ENCODE results near the gene GGA1. TPM values are rescaled to one million over a fixed set of nuclear protein-coding genes. Genes with fewer than 3 reads are reported as not detected.
"Not testable (repeated sequence)": the region's sequence is repeated elsewhere in the genome, so short reads cannot be mapped to it uniquely, and the experiment has no call there.

GGA1 gene
- total RNA-seq, 1 donor from 2014 or later: 50.6 TPM

DNA sequence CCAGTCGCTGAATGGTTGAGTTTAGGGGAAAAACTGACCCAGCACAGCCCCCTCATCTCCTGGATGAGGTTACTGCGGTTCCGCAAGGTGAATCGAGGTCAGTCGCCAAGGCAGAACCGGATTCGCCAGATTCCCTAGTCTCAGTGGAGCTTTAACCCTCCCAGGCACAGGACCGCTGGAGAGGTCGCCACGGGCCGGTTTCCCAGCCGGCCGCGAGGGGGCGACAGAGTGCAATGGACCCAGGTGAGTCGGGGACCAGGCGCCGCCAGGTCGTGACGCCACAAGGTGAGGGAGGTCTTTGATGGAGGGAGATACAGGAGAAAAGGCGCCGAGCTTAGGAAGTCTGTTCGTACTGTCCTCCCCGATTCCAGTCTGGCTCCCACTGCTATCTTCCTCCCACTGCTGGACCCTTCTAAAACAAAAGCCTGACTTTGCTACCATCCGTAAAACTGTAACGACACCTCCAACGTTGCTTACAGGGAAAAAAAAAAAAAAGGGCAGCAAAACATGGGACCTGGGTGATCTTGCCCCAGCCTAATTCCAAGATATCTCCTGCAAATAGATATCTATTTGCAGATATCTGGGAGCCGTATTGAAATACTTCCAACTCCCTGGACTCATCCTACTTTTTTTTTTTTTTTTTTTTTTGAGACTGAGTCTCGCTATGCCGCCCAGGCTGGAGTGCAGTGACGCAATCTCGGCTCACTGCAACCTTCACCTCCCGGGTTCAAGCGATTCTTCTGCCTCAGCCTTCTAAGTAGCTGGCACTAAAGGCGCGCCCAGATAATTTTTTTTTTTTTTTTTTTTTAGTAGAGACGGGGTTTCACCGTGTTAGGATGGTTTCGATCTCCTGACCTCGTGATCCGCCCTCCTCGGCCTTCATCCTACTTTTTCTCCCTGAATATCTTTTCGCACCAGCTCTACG is 1.4 kb upstream of the GGA1 start:
- peak; percentile 63 for DNase-seq (ENCODE audit: low read depth)

DNA sequence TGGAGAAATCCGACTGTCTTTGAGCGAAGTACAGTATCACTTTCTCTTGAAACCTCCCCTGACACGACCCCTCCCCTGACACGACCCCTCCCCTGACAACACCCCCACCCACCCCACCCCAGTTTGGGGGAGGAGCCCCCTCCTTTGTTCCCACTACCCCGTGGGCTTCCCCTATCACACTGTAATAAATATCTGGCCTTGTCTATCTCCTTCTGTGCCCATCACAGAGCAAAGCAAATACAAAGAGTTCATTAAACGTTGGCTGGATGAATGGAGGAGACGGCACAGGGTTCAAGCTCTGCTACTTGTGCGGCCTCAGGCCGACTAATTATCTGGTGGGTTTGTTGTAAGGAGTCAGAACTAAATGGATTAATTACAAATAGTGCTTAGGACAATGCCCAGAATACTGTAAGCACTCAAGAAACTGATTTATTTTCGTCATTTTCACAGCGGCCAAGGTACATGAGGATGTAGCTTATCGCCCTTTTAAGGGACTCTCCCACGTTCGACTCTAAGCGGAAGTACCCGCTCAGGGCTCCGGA is 628 bp upstream of the GGA1 start:
- DNase-seq (ENCODE audit: low read depth): no peak

DNA sequence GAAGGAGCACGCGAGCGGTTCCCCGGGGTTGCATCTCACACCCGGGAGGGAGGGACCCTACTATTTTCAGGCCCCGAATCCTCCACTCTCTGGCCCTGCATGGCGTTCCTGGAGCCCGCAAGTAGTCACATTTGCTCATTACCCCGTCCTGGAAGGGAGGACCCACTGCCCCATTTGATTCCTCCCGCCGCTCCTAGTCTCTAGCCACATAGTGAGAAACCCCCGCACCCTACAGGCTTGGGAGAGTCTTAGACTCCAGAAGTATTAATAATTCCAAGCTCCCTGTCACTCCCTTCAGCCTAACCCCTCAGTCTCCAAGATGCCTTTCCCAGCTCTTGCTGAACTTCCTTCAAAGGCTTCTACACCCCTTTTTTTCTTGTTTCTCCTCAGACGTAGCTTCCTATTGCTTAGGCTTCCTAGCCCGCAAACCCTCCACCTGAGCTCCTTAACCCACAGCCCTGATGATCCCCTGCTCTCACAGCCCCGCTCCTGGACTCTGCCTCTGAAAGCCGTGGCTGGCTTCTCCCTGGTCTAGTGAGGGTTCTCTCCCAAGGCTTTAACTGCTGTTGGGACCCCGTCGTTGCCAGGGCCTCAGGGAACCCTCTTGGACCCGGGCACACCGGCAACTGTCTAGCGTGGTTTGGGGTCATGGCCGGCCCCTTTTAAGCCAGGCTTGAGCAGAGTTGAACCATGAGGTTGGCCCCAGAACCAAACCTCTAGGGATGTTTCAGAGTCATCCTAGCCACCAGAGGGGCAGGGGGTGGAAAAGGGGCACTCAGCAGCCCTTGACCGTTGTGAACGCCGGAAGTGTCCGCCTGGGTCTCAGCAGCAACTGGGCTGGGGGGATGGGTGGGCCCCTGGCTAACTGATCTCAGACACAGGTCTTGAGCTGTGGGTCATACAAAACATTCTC is 862 bp downstream of the GGA1 start:
- DNase-seq (ENCODE audit: low read depth): peak; percentile 23

DNA sequence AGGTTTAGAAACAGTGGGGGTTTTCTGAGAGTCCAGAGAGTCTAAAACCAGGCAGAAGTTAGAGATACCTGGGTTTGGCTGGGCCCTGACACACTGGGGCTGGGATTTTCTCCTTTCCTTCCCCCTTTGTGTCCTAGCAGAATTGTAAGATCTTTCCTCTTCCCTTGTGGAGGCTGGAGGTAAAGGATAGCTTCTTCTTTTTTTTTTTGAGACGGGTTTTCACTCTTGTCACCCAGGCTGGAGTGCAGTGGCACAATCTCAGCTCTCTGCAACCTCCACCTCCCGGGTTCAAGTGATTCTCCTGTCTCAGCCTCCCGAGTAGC is 1.5 kb downstream of the GGA1 start:
- not testable (repeated sequence) for DNase-seq (ENCODE audit: low read depth)

DNA sequence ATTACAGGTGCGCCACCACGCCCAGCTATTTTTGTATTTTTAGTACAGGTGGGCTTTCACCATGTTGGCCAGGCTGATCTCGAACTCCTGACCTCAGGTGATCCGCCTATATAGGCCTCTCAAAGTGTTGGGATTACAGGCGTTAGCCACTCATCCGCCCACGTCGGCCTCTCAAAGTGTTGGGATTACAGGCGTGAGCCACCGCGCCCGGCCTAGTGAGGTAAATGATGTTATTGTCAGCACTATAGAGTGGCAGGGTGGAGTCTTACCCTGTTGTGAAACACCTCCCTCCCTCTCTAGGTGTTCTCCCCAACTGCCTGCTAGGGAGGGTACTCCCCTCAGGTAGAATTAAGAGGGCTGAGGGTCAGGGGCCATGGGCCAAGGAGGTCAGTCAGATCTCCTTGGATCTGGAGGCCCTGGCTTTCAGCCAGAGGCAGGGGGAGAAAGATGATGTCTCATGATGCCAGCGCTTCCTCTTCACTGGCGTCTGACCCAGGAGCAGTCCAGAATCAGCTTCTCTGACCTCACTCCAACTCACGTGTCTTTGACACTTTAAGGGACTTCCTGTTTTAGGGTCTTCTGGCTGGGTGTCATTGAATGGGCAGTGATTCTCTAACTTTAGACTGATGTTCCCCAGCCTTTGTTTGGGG is 2.0 kb downstream of the GGA1 start:
- no peak for DNase-seq (ENCODE audit: low read depth)

DNA sequence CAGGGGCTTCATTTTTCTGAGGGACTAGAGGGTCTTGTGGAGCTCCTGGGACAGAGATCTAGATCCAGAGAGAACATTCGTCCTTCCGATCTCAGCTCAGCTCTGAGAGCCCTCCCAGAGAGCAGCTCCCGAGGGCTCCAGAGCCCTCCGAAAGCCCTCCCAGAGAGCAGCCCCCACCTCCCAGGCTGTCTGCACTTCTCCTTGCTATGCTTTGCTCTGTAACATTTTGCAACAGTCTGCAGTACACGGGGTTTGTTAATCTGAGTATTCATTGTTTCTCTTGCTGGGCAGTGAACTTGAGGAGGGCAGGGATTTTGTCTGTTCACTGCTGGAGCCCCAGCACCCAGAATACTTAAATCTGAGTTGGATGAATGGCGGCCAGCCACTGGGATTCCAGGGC is 2.6 kb downstream of the GGA1 start:
- no peak for DNase-seq (ENCODE audit: low read depth)

DNA sequence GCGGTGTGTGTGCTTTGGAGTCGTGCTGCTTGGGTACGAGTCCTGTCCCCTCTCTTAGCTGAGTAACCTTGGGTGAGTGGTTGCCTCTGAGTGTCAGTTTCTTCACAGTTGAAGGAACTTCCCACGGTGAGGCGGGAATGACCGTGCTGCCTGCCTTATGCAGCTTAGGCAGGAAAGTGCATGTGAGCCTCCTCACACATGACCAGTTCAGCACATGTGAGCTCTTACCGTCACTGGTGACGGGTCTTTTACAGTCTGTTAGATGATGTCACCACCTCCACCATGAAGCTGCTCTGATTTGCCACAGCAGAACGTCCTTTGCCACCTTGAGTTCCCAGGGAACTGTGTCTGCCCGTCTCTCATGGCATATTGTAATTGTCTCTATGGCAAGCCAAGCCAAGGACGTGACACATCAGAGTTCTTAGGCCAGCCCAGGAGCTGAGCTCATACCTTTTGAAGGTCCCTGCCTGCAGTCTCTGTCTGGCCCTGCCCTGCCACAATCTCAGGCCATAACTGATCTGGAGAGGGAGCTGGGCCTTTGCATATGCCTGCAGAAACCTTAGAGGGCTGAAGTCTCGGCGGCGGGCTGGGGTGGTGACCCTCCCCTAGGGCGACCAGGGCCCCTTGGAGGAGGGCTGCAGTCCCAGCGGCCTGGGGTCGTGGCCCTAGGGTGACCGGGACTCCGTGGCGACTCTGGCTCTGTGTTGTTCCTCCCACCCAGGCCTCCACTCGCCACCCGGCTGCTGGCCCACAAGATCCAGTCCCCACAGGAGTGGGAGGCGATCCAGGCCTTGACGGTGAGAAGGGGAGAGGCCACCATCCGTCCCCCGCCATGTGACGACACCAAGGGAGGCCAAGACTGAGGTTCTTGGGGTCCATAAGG is 7.8 kb downstream of the GGA1 start:
- no peak for DNase-seq (ENCODE audit: low read depth)

DNA sequence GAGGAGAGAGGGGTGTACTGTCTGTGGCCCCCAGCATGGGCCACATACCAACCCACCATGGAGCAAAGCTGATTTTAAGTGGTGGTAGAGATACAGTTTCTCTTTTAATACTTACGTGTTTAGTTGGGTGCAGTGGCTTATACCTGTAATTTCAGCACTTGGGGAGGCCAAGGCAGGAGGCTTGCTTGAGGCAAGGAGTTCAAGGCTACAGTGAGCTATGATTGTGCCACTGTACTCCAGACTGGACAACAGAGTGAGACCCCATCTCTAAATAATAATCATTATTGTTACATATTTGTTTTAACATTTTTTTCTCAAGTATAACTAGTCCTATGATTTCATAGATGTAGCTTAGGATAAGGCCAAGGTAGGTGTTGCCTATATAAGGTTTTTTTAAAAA is 8.8 kb downstream of the GGA1 start:
- no peak for DNase-seq (ENCODE audit: low read depth)

DNA sequence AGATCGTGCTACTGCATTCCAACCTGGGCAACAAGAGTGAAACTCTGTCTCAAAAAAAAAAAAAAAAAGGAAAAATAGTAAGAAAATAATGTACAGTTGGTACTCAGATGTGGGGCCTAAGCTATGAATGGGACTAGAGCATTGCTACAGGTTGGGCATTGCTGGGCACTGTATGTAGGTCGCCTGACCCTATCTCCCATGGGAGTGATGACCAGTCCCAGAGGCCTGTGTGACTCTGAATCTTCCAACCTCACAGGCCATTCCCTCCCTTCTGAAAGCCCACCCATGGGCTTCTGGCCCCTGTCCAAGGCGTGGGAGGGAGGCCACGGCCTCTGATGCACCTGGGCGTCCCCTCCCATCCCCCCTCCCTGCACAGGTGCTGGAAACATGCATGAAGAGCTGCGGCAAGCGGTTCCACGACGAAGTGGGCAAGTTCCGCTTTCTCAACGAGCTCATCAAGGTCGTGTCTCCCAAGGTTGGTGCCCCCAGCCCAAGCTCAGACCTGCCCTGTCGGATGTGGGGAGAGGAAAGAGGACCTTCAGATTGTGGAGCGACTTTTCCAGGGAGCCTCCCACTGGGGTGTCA is 9.5 kb downstream of the GGA1 start:
- no peak for DNase-seq (ENCODE audit: low read depth)

DNA sequence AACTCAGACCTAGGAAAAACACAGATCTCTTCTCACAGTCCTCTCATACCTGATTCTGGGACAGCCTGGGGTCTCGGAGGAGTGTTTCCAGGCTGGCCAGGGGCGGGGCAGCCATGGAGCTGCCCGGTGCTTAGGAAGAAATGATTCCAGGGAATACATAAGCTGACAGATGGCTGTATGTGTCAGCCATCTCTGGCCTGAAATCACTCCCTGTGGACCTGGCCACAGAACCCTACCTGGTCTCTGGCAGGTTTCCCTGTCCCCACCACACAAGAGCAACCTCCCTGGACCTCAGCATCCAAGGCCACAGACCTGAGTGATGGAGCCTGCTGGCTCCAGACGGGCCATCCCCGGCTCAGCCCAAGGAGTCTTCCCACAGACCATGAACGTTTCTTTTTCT is 10.0 kb downstream of the GGA1 start:
- DNase-seq (ENCODE audit: low read depth): no peak

DNA sequence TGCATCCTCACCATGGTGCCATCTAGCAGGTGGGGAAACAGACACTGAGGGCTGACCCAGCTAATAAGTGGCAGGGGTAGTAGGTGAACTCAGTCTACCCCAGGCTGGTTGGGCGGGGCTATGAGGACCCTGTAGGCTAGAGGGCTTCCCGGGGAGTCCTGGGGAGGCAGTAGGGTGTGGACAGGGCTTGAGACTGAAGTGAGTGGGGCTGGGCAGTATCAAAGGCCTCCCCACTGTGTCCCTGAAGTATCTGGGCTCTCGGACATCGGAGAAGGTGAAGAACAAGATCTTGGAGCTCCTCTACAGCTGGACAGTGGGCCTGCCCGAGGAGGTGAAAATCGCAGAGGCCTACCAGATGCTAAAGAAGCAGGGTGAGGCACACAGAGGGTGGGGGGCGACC is 11.4 kb downstream of the GGA1 start:
- DNase-seq (ENCODE audit: low read depth): no peak

DNA sequence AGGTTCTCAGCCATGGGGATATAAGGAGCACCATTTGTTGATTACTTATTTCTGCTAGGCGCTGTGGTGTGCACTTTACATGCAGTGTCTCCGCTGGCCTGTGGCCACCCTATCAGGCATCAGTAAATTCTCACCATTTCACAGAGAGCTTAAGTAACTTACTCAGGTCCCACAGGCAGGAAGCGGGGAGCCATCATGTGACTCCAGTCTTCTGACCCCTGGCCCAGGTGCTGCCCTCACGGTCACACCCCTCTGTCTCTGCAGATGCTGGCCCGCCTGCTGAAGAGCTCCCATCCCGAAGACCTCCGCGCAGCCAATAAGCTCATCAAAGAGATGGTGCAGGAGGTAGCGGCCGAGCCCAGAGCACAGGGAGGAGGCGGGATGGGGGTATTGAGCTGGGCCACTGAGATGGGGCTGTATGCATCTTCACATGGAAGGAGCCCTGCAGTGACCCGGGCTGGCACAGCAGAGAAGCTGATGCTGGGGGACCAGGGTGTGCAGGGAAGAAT is 12.8 kb downstream of the GGA1 start:
- no peak for DNase-seq (ENCODE audit: low read depth)

DNA sequence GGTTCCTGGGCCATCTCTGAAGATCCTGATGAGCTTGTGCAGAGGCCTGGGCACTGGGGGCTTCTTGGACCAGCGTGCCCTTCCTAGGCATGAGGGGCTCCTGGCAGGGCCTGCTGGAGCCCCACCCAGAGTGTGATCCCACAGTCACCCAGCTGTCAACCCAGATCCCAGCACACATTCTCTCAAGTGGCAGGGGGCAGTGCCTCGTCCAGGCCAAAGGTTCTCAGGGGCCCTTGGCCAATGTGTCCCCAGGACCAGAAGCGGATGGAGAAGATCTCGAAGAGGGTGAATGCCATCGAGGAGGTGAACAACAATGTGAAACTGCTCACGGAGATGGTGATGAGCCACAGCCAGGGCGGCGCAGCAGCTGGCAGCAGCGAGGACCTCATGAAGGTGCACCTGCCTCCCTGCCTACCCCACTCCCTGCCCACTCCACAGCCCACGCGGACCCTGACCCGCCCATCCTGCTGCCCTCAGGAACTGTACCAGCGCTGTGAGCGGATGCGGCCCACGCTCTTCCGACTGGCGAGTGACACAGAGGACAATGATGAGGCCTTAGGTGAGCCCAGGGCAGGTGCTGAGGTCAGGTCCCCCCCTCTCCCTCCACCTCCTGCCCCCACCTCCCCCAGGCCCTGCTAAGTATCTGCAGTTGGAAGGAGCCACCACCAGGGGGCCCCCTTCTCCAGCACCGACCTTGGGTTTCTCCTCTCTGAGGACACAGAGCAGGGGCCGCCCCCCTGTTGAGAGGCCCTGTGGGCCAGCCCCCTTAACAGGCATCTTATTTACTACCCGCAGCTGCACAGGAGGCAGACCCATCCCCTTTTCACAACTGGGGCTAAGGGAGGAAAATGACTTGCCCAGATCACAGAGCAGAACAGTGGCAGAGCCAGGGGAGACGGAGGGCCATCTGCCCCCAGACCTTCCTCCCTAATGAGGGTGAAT is 14.7 kb downstream of the GGA1 start:
- DNase-seq (ENCODE audit: low read depth): peak; percentile 58

DNA sequence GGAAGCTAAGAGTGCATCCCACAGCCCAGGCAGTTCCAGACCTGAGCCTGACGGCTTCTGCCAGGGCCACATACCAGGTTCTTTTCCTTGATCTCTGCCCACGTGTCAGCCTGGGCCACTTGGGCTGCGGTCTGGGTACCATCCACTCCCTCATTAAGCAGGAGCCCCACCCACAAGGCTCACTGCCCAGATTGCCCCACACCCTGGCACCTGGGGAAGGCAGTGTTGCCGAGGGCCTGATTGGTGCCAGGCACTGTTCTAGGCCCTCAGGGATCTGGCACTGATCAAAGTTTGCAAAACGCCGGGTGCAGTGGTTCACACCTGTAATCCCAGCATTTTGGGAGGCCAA is 15.4 kb downstream of the GGA1 start:
- DNase-seq (ENCODE audit: low read depth): no peak

DNA sequence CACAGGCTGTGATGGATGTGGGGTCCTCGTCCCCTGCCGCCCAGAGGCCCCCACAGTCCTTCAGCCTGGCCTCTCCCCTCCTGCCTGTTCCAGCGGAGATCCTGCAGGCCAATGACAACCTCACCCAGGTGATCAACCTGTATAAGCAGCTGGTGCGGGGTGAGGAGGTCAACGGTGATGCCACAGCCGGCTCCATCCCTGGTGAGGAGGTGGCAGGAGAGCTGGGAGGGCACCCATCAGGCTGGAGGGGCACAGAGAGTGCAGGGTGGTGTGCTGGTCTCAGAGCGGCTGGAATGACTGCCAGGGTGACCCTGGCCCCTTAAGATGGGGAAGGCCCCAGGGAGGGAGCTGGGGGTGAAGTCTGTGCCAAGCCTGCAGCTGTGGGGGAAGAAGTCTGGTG is 16.2 kb downstream of the GGA1 start:
- no peak for DNase-seq (ENCODE audit: low read depth)

DNA sequence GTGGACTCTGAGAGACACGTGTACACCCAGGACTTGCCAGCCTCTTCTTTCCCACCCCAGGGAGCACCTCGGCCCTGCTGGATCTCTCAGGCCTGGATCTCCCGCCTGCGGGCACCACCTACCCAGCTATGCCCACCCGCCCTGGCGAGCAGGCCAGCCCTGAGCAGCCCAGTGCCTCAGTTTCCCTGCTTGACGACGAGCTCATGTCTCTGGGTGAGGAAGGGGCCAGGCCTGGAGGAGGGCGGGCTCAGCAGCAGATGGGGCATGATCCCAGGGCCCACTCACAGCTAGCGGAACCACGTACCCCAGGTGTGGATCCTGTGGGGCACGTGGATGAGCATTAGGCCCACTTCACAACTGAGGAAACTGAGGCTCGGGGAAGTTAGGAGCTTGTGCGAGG is 17.1 kb downstream of the GGA1 start:
- no peak for DNase-seq (ENCODE audit: low read depth)

DNA sequence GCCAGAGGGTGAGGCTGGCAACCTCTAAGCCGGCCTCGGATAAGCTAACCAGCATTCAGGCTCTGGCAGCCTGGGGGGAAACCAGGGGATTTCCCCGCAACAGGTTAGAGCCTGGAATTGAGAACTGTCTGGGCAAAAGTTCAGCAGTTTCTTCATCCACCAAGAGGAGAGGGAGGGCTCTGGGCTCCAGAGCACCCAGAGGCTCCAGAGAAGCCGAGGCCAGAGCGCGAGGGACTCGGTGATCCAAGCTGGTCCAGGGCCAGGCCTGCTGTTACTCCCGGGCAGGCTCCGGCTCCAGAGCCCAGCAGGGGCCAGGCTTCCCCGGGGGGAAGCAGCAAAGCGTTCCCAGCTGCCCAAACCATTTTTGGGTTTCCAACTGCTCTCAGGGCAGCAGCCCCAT is 17.5 kb downstream of the GGA1 start:
- no peak for DNase-seq (ENCODE audit: low read depth)

DNA sequence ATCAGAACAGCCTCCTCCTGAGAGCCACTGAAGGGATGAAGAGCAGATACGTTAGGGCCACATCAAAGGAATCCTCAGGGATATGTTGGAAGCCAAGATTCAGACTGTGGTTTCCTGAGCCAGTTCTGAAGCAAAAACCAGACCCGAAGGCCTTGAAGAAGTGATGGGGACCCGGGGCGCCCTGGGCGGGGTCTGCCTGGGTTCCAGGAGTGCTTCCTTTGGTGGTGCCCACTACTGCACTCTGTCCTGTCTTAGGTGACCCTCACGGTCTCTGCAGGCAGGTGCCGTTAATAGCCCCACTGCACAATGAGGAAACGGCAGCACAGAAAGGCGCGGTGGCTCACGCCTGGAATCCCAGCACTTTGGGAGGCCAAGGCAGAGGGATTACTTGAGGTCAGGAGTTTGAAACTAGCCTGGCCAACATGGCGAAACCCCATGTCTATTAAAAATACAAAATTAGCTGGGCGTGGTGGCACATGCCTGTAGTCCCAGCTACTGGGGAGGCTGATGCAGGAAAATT is 18.0 kb downstream of the GGA1 start:
- peak; percentile 40 for DNase-seq (ENCODE audit: low read depth)

DNA sequence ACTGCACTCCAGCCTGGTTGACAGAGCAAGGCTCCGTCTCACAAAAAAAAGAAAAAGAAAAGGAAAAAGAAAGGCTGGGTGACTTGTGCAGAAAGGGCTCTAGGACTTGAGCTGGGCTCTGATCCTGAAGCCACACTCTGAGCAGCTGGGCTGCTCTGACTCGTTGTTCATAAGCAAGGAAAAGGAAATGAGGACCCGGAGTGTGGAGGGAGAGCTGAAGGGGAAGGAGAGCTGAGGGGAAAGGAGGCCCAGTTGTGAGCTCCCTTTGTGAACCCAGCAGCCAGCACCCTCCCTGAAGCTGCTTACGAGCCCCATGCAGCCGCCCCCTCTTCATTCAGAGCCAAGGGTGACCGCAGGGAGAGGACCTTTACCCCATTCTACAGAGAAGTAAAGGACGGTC is 18.5 kb downstream of the GGA1 start:
- peak; percentile 53 for DNase-seq (ENCODE audit: low read depth)

Data from myocyte (in vitro differentiated cells).